BJ (cell line): Measurements from ENCODE around the gene ZNF697. TPM values are rescaled to one million over a fixed set of nuclear protein-coding genes. Genes with fewer than 3 reads are reported as not detected.

Source experiments
- CTCF ChIA-PET: fragments of 350-600 bp; formaldehyde crosslinking; extraction: SDS; loops from one replicate; lab custom pipeline; 2021; ENCODE audit warnings: antibody characterized with exemption, inconsistent platforms; lab: Yijun Ruan, JAX
- POLR2A ChIA-PET: fragments of 300-600 bp; sonication (Branson Sonifier 250); formaldehyde crosslinking; extraction: SDS; loops from one replicate; lab custom pipeline; 2021; ENCODE audit warnings: antibody characterized with exemption; lab: Charles Lee
- DNase-seq: peaks from one replicate; pipeline ENCODE4 v3.0.0-alpha.2; 2011; ENCODE audit warnings: low read depth
- H3K27me3 ChIP-seq: 2 replicates; pipeline ENCODE4 v1.6.0; 2011; ENCODE audit warnings: low read length; ENCODE audit not compliant: control insufficient read depth, insufficient read depth
- H3K36me3 ChIP-seq: 2 replicates; pipeline ENCODE4 v1.5.1; 2011; ENCODE audit warnings: low read length; ENCODE audit not compliant: control insufficient read depth, insufficient read depth
- H3K4me3 ChIP-seq: 2 replicates; pipeline ENCODE4 v1.5.1; 2011; ENCODE audit warnings: low read depth, mild to moderate bottlenecking, control low read depth, low read length
- polyA plus RNA-seq: library from polyadenylated mRNA; depleted of rRNA; stranded (reverse); fragments of >200 nt; gene quantifications from 2 replicates; pipeline ENCODE4 v1.2.3, GENCODE V29; 2011
- TF ChIP-seq, protein P1 (sequence below): IDR thresholded peaks from 2 replicates; pipeline ENCODE4 v1.5.1; 2011; ENCODE audit warnings: low read depth, mild to moderate bottlenecking, control low read depth, inconsistent platforms, low read length, moderate library complexity; ENCODE audit not compliant: insufficient read depth

Gene ZNF697
- polyA plus RNA-seq, 1 experiment: 3.2 TPM

DNA sequence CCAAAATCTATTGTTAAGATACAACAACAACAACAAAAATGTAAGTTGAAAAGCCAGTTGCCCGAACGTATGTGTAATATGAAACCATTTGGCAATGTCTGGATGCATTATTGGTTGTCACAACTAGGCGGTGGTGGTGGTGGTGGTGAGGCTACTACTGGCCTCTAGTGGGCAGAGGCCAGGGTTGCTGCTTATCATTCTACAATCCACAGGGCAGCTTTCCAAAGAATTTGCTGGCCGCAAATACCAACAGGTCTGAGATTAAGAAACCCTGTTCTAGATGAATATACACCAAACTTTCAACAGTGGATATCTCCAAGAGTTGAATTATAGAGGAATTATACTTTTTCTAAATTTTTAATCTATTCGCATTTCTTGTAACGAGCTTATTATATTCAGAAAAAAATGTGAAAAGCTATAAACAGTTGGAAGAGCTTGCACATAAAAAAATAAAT, 26.8 kb upstream of the ZNF697 start:
- Histone ChIP-seq H3K27me3 (peaks cover under 1% of the 10 kb centered on the region), H3K4me3 (no peak overlapping the region), H3K36me3 (no peaks in the 10 kb centered on the region)
- TF ChIP-seq, protein P1, sequence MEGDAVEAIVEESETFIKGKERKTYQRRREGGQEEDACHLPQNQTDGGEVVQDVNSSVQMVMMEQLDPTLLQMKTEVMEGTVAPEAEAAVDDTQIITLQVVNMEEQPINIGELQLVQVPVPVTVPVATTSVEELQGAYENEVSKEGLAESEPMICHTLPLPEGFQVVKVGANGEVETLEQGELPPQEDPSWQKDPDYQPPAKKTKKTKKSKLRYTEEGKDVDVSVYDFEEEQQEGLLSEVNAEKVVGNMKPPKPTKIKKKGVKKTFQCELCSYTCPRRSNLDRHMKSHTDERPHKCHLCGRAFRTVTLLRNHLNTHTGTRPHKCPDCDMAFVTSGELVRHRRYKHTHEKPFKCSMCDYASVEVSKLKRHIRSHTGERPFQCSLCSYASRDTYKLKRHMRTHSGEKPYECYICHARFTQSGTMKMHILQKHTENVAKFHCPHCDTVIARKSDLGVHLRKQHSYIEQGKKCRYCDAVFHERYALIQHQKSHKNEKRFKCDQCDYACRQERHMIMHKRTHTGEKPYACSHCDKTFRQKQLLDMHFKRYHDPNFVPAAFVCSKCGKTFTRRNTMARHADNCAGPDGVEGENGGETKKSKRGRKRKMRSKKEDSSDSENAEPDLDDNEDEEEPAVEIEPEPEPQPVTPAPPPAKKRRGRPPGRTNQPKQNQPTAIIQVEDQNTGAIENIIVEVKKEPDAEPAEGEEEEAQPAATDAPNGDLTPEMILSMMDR: peak; percentile 73
- DNase-seq: no peak
- CTCF ChIA-PET: interaction anchor here (0.9 to 6.8 kb wide), 27 partner anchors 8 to 131 kb away, joined by 3 to 100 read pairs (median 7); partner anchors contain the start of genes PHGDH and ZNF697
- POLR2A ChIA-PET: no interaction called here

DNA sequence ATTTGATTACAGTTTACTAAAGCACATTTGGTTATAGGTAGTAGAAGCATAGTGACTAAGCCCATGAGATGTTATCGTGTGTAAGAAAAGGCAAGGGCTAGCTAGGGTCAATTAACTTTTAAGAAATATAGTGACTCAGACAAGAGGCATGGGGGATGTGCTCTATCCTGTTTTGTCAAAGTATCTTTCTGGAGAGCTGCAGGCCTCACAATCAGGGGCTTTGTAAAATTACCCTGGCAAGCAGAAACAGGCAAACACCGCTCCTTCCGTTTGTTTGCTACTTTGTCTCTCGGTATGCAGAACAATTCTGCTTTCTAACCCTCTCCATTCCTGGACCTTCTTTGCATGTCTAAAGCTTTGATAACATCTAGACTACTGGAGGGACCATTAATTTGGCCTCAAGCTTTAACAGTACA, 26.1 kb upstream of the ZNF697 start:
- no peak overlapping the region for H3K4me3 ChIP-seq
- H3K36me3 ChIP-seq: no peaks in the 10 kb centered on the region
- CTCF ChIA-PET: interaction anchor here (1.2 to 6.8 kb wide), 19 partner anchors 11 to 199 kb away, joined by 3 to 100 read pairs (median 9); partner anchors contain the start of genes PHGDH and ZNF697
- POLR2A ChIA-PET: no interaction called here
- TF ChIP-seq, protein P1: no peak
- no peak for DNase-seq
- no peaks in the 10 kb centered on the region; the same call in 1 of the 2 replicates for H3K27me3 ChIP-seq

DNA sequence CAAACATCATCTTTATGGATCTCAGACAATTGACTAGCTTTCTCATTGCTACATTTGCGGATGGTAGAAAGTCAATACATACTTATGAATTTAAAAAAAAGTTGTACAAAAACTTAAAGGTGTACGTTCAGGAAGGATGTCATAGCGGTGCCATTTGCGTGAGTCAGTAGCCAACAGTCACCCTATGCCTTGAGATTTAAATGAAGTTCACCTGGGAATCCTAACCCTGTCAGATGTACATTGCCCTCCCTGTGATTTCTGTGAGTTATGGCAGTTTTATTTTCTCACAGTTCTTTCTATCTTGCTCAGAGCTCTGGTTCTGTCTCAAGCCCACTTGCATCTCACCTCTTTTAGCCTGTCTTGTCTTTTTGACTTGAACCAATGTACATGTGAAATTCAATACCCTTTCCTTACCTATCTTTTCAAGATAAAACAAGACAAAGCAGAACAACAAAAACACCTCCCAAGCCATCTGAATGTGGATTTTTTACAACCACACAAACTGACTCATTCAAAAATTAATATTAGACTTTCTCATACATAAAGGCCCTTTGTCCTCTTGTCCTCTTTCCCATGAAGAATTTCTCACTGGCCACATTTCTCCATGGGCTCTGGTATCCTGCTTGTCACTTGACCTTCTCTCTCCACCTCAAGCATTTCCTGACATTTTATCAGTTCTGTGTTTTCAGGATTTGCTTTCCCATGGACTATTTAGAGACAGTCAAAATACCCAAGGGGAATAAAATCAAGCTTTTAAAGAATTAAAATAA, 25.3 kb upstream of the ZNF697 start:
- Histone ChIP-seq H3K36me3 (no peaks in the 10 kb centered on the region), H3K4me3 (no peak overlapping the region), H3K27me3 (no peaks in the 10 kb centered on the region)
- TF ChIP-seq, protein P1: no peak
- DNase-seq: no peak
- ChIA-PET POLR2A (no interaction called here), CTCF (interaction anchor here (0.8 to 6.8 kb wide), 14 partner anchors 10 to 198 kb away, joined by 3 to 100 read pairs (median 16); partner anchors contain the start of genes PHGDH and ZNF697)

DNA sequence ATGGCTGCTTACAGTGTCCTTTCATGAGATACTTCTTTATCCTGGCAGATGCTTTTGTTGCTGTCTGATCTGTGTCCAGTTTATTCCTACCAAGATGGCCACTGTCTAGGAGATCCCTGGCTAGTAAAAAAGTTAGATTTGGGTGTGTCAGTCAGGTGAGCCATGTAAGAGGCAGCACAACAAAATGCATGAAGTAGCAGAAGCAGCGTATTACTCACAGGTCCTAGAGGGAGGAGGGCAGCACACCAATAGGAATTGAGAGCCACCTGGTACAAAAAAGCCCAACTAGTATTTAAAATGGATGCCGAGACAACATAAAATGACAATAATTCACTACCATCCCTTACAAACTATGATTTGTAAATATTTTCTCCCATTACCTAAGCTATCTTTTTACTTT, 22.8 kb upstream of the ZNF697 start:
- ChIA-PET POLR2A (no interaction called here), CTCF (interaction anchor here (4.5 to 6.8 kb wide), 2 partner anchors 8 to 59 kb away, joined by 20 to 100 read pairs; no protein-coding TSS in a partner anchor)
- no peak overlapping the region for H3K4me3 ChIP-seq
- no peaks in the 10 kb centered on the region for H3K36me3 ChIP-seq
- TF ChIP-seq, protein P1: no peak
- no peak for DNase-seq
- no peaks in the 10 kb centered on the region for H3K27me3 ChIP-seq

DNA sequence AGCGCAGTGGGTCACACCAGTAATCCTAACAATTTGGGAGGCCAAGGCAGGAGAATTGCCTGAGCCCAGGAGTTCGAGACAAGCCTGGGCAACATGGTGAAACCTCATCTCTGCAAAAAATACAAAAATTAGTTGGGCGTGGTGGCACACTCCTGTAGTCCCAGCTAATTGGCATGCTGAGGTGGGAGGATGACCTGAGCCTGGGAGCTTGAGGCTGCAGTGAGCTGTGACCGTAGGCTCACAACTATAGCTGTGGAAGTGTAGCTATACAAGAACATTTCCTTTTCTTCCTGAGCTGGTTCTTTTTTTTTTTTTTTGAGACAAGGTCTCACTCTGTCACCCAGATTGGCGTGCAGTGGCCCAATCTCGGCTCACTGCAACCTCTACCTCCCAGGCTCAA, 19.1 kb upstream of the ZNF697 start:
- no peaks in the 10 kb centered on the region for H3K36me3 ChIP-seq
- POLR2A ChIA-PET: no interaction called here
- TF ChIP-seq, protein P1: no peak
- CTCF ChIA-PET: interaction anchor here (0.8 to 4.5 kb wide), 5 partner anchors 8 to 56 kb away, joined by 3 to 20 read pairs (median 4); no protein-coding TSS in a partner anchor
- no peak overlapping the region for H3K4me3 ChIP-seq
- DNase-seq: no peak
- H3K27me3 ChIP-seq: no peaks in the 10 kb centered on the region
